Measurements from ENCODE around the gene EHHADH. TPM values are rescaled to one million over a fixed set of nuclear protein-coding genes. Genes with fewer than 3 reads are reported as not detected.
A peak's percentile ranks its signal among the peaks of the same experiment; 100 is the strongest.
"Not testable (repeated sequence)": the region's sequence is repeated elsewhere in the genome, so short reads cannot be mapped to it uniquely, and the experiment has no call there.

The EHHADH gene
- total and polyA plus RNA-seq, 3 experiments from 2014 or later, result 0.94 to 2.2 (median 1.7) TPM

- no peaks in the 10 kb centered on the region for H3K4me1 ChIP-seq (ENCODE audit: insufficient read depth, low read length)
- ChIA-PET CTCF (no interaction called here), POLR2A (no interaction called here)
- Mint-ChIP-seq H3K27ac (peak overlapping the region in 1 of 8 donors; percentile 50), H3K36me3 (no peaks in the 10 kb centered on the region), H3K4me1 (no peaks in the 10 kb centered on the region), H3K27me3 (peaks cover 17 to 56% of the 10 kb centered on the region in 2 donors), H3K9me3 (peaks cover 0 to 2% (median 0%) of the 10 kb centered on the region in 5 donors), H3K4me3 (no peak overlapping the region)
- H3K27ac ChIP-seq (ENCODE audit: low read depth, low read length), result no peak overlapping the region
- peaks cover 4% of the 10 kb centered on the region for H3K27me3 ChIP-seq (ENCODE audit: insufficient read depth, low read length, poor library complexity, severe bottlenecking)
- H3K36me3 ChIP-seq (ENCODE audit: insufficient read depth, low read length), result no peaks in the 10 kb centered on the region
- H3K4me3 ChIP-seq (ENCODE audit: low read length), result no peak overlapping the region
- DNase-seq, result no peak
- no peaks in the 10 kb centered on the region for H3K9me3 ChIP-seq (ENCODE audit: low read length)
These were observed 13.3 kb upstream of the EHHADH start for GRCh38 chr3:185267193-185267592.

- CTCF ChIA-PET, result no interaction called here
- H3K4me3 Mint-ChIP-seq, result no peak overlapping the region
- Histone ChIP-seq H3K36me3 (ENCODE audit: insufficient read depth, low read length) (no peaks in the 10 kb centered on the region), H3K9me3 (ENCODE audit: low read length) (no peaks in the 10 kb centered on the region), H3K4me3 (ENCODE audit: low read length) (no peak overlapping the region), H3K27ac (ENCODE audit: low read depth, low read length) (no peak overlapping the region), H3K4me1 (ENCODE audit: insufficient read depth, low read length) (no peaks in the 10 kb centered on the region), H3K27me3 (ENCODE audit: insufficient read depth, low read length, poor library complexity, severe bottlenecking) (no peaks in the 10 kb centered on the region)
- H3K36me3 Mint-ChIP-seq, result no peaks in the 10 kb centered on the region
- peaks cover 0 to 2% (median 0%) of the 10 kb centered on the region in 5 donors for H3K9me3 Mint-ChIP-seq
- no peak for DNase-seq
- POLR2A ChIA-PET, result no interaction called here
- H3K27ac Mint-ChIP-seq, result no peak overlapping the region
- H3K4me1 Mint-ChIP-seq, result no peaks in the 10 kb centered on the region
- peaks cover 16 to 50% of the 10 kb centered on the region in 2 donors for H3K27me3 Mint-ChIP-seq
These were observed 11.2 kb upstream of the EHHADH start for GRCh38 chr3:185264849-185265553.

GRCh38 chr3:185263423-185263822 is 9.6 kb upstream of the EHHADH start:
- no peaks in the 10 kb centered on the region for H3K4me1 Mint-ChIP-seq
- H3K9me3 Mint-ChIP-seq, result peaks cover 0 to 9% (median 3%) of the 10 kb centered on the region in 5 donors
- Histone ChIP-seq H3K36me3 (ENCODE audit: insufficient read depth, low read length) (no peaks in the 10 kb centered on the region), H3K4me3 (ENCODE audit: low read length) (no peak overlapping the region), H3K27me3 (ENCODE audit: insufficient read depth, low read length, poor library complexity, severe bottlenecking) (no peaks in the 10 kb centered on the region), H3K27ac (ENCODE audit: low read depth, low read length) (no peak overlapping the region), H3K9me3 (ENCODE audit: low read length) (no peaks in the 10 kb centered on the region), H3K4me1 (ENCODE audit: insufficient read depth, low read length) (no peaks in the 10 kb centered on the region)
- peaks cover 12 to 45% of the 10 kb centered on the region in 2 donors for H3K27me3 Mint-ChIP-seq
- ChIA-PET POLR2A (no interaction called here), CTCF (no interaction called here)
- H3K4me3 Mint-ChIP-seq, result no peak overlapping the region
- no peaks in the 10 kb centered on the region for H3K36me3 Mint-ChIP-seq
- H3K27ac Mint-ChIP-seq, result no peak overlapping the region
- DNase-seq, result no peak

- Histone ChIP-seq H3K36me3 (ENCODE audit: insufficient read depth, low read length) (no peaks in the 10 kb centered on the region), H3K4me3 (ENCODE audit: low read length) (no peak overlapping the region), H3K27me3 (ENCODE audit: insufficient read depth, low read length, poor library complexity, severe bottlenecking) (no peaks in the 10 kb centered on the region), H3K9me3 (ENCODE audit: low read length) (no peaks in the 10 kb centered on the region), H3K4me1 (ENCODE audit: insufficient read depth, low read length) (no peaks in the 10 kb centered on the region), H3K27ac (ENCODE audit: low read depth, low read length) (no peak overlapping the region)
- Mint-ChIP-seq H3K27ac (no peak overlapping the region), H3K36me3 (no peaks in the 10 kb centered on the region), H3K4me1 (peaks cover 2 to 6% (median 5%) of the 10 kb centered on the region in 3 donors), H3K27me3 (peaks cover 9 to 18% of the 10 kb centered on the region in 2 donors), H3K9me3 (peaks cover 4 to 22% (median 10%) of the 10 kb centered on the region in 5 donors), H3K4me3 (no peak overlapping the region)
- CTCF ChIA-PET, result no interaction called here
- POLR2A ChIA-PET, result no interaction called here
- DNase-seq, result no peak
These were observed 3.5 kb upstream of the EHHADH start for GRCh38 chr3:185257334-185257733.

GRCh38 chr3:185254799-185255198 is 950 bp upstream of the EHHADH start:
- no peak overlapping the region for H3K4me3 ChIP-seq (ENCODE audit: low read length)
- DNase-seq, result no peak
- Mint-ChIP-seq H3K27me3 (peaks cover 6 to 18% of the 10 kb centered on the region in 2 donors), H3K4me1 (peaks cover 2 to 6% (median 5%) of the 10 kb centered on the region in 3 donors), H3K4me3 (peak overlapping the region in 2 of 7 donors; percentile 71 to 82), H3K9me3 (peaks cover 4 to 21% (median 10%) of the 10 kb centered on the region in 5 donors), H3K27ac (no peak overlapping the region), H3K36me3 (peaks cover 0 to 5% (median 0%) of the 10 kb centered on the region in 3 donors)
- no peaks in the 10 kb centered on the region for H3K36me3 ChIP-seq (ENCODE audit: insufficient read depth, low read length)
- H3K9me3 ChIP-seq (ENCODE audit: low read length), result no peaks in the 10 kb centered on the region
- no peaks in the 10 kb centered on the region for H3K27me3 ChIP-seq (ENCODE audit: insufficient read depth, low read length, poor library complexity, severe bottlenecking)
- H3K4me1 ChIP-seq (ENCODE audit: insufficient read depth, low read length), result no peaks in the 10 kb centered on the region
- ChIA-PET CTCF (no interaction called here), POLR2A (interaction anchor here (0.7 kb wide), 1 partner anchor 226 kb away, joined by 3 read pairs; no protein-coding TSS in a partner anchor)
- H3K27ac ChIP-seq (ENCODE audit: low read depth, low read length), result no peak overlapping the region

- not testable (repeated sequence) for DNase-seq
These were observed 716 bp downstream of the EHHADH start for GRCh38 chr3:185253133-185253532.

GRCh38 chr3:185251272-185251671 is 2.6 kb downstream of the EHHADH start:
- DNase-seq, result no peak
- peaks cover 6 to 12% of the 10 kb centered on the region in 2 donors for H3K27me3 Mint-ChIP-seq
- ChIA-PET POLR2A (no interaction called here), CTCF (no interaction called here)
- H3K27ac Mint-ChIP-seq, result no peak overlapping the region
- no peaks in the 10 kb centered on the region for H3K9me3 ChIP-seq (ENCODE audit: low read length)
- H3K36me3 ChIP-seq (ENCODE audit: insufficient read depth, low read length), result no peaks in the 10 kb centered on the region
- no peak overlapping the region for H3K4me3 ChIP-seq (ENCODE audit: low read length)
- no peaks in the 10 kb centered on the region for H3K4me1 ChIP-seq (ENCODE audit: insufficient read depth, low read length)
- H3K4me3 Mint-ChIP-seq, result peak overlapping the region in 2 of 7 donors; percentile 19 to 20
- no peak overlapping the region for H3K27ac ChIP-seq (ENCODE audit: low read depth, low read length)
- peaks cover 4 to 9% (median 5%) of the 10 kb centered on the region in 3 donors for H3K36me3 Mint-ChIP-seq
- H3K27me3 ChIP-seq (ENCODE audit: insufficient read depth, low read length, poor library complexity, severe bottlenecking), result no peaks in the 10 kb centered on the region
- H3K4me1 Mint-ChIP-seq, result peaks cover 2 to 6% (median 5%) of the 10 kb centered on the region in 3 donors
- H3K9me3 Mint-ChIP-seq, result peaks cover 0 to 6% (median 2%) of the 10 kb centered on the region in 5 donors

More at GRCh38 chr3:185253133-185253532, 716 bp downstream of the EHHADH start:
- Mint-ChIP-seq H3K27me3 (peaks cover 6 to 12% of the 10 kb centered on the region in 2 donors), H3K4me3 (peak overlapping the region in 6 of 7 donors; percentile 16 to 57 (median 40)), H3K9me3 (peaks cover 4 to 11% (median 7%) of the 10 kb centered on the region in 5 donors)
- H3K36me3 ChIP-seq (ENCODE audit: insufficient read depth, low read length); H3K4me1 ChIP-seq (ENCODE audit: insufficient read depth, low read length); H3K36me3 Mint-ChIP-seq; H3K27ac Mint-ChIP-seq; CTCF ChIA-PET; H3K27me3 ChIP-seq (ENCODE audit: insufficient read depth, low read length, poor library complexity, severe bottlenecking); H3K9me3 ChIP-seq (ENCODE audit: low read length); H3K4me3 ChIP-seq (ENCODE audit: low read length); H3K27ac ChIP-seq (ENCODE audit: low read depth, low read length); H3K4me1 Mint-ChIP-seq: not testable (repeated sequence)
- POLR2A ChIA-PET, result interaction anchor here (0.6 kb wide), 1 partner anchor 334 kb away, joined by 3 read pairs; no protein-coding TSS in a partner anchor

- no peak overlapping the region for H3K27ac ChIP-seq (ENCODE audit: low read depth, low read length)
- no peaks in the 10 kb centered on the region for H3K36me3 ChIP-seq (ENCODE audit: insufficient read depth, low read length)
- no peaks in the 10 kb centered on the region for H3K9me3 ChIP-seq (ENCODE audit: low read length)
- peaks cover 4 to 10% (median 5%) of the 10 kb centered on the region in 3 donors for H3K36me3 Mint-ChIP-seq
- H3K4me3 Mint-ChIP-seq, result no peak overlapping the region
- no peaks in the 10 kb centered on the region for H3K4me1 ChIP-seq (ENCODE audit: insufficient read depth, low read length)
- peaks cover 0 to 8% (median 7%) of the 10 kb centered on the region in 5 donors for H3K9me3 Mint-ChIP-seq
- no peak for DNase-seq
- H3K27me3 Mint-ChIP-seq, result peaks cover 4 to 12% of the 10 kb centered on the region in 2 donors
- no peaks in the 10 kb centered on the region for H3K27me3 ChIP-seq (ENCODE audit: insufficient read depth, low read length, poor library complexity, severe bottlenecking)
- peaks cover 2 to 6% (median 5%) of the 10 kb centered on the region in 3 donors for H3K4me1 Mint-ChIP-seq
- POLR2A ChIA-PET, result no interaction called here
- H3K27ac Mint-ChIP-seq, result no peak overlapping the region
- CTCF ChIA-PET, result no interaction called here
- H3K4me3 ChIP-seq (ENCODE audit: low read length), result no peak overlapping the region
These were observed 3.2 kb downstream of the EHHADH start for GRCh38 chr3:185250653-185251052.
